OCI-LY7 (cell line): ENCODE data around the gene GLE1. TPM values are rescaled to one million over a fixed set of nuclear protein-coding genes. Genes with fewer than 3 reads are reported as not detected.

ENCODE experiments used
- BruUV-seq: library from RNA; stranded (reverse); fragments of 400-500 nt; replicated peaks from 2 replicates; lab custom pipeline; 2021; lab: Mats Ljungman, UMichigan
- CTCF ChIA-PET: fragments of 300-600 bp; sonication (Branson Sonifier 250); formaldehyde crosslinking; loops from one replicate; lab custom pipeline; 2022; ENCODE audit warnings: antibody characterized with exemption; ENCODE audit not compliant: unreplicated experiment; lab: Charles Lee
- POLR2A ChIA-PET: fragments of 300-600 bp; sonication (Branson Sonifier 250); formaldehyde crosslinking; loops from one replicate; lab custom pipeline; 2022; ENCODE audit warnings: antibody characterized with exemption; lab: Charles Lee
- DNase-seq: peaks from one replicate; pipeline ENCODE4 v3.0.0-alpha.2; 2015; ENCODE audit warnings: low spot score
- H2AFZ ChIP-seq: fragments of 200-600 bp; sonication (generic), shearing (Covaris generic); 2 replicates; pipeline ENCODE4 v1.6.1; 2014; ENCODE audit warnings: mild to moderate bottlenecking, antibody characterized with exemption, low read length, moderate library complexity
- H3K27ac ChIP-seq: fragments of 200-600 bp; sonication (generic); 2 replicates; pipeline ENCODE4 v1.5.1; 2014; ENCODE audit warnings: mixed run types, low read depth, mild to moderate bottlenecking, moderate library complexity, low read length, inconsistent platforms; ENCODE audit not compliant: poor library complexity, severe bottlenecking
- H3K36me3 ChIP-seq: fragments of 200-600 bp; sonication (generic); 2 replicates; pipeline ENCODE4 v1.6.1; 2014; ENCODE audit warnings: mild to moderate bottlenecking, antibody characterized with exemption, low read length, moderate library complexity, mixed read lengths; ENCODE audit not compliant: insufficient read depth
- H3K4me1 ChIP-seq: fragments of 200-600 bp; sonication (generic); 2 replicates; pipeline ENCODE4 v1.5.1; 2014; ENCODE audit warnings: mild to moderate bottlenecking, low read length; ENCODE audit not compliant: insufficient read depth, poor library complexity, severe bottlenecking
- H3K4me2 ChIP-seq: fragments of 200-600 bp; sonication (generic); 2 replicates; pipeline ENCODE4 v1.6.1; 2014; ENCODE audit warnings: mild to moderate bottlenecking, low read length
- H3K4me3 ChIP-seq: fragments of 200-600 bp; sonication (generic); 2 replicates; pipeline ENCODE4 v1.5.1; 2014; ENCODE audit warnings: mild to moderate bottlenecking, low read depth, low read length; ENCODE audit not compliant: poor library complexity, severe bottlenecking
- H3K79me2 ChIP-seq: fragments of 200-600 bp; sonication (generic); 2 replicates; pipeline ENCODE4 v1.6.1; 2016; ENCODE audit warnings: low read depth, mild to moderate bottlenecking, low read length, moderate library complexity, mixed read lengths; ENCODE audit not compliant: insufficient read depth
- H3K9me2 ChIP-seq: fragments of 200-600 bp; sonication (generic); 2 replicates; pipeline ENCODE4 v1.6.1; 2016; ENCODE audit warnings: mild to moderate bottlenecking, low read length, mixed read lengths; ENCODE audit not compliant: insufficient read depth
- H3K9me3 ChIP-seq: fragments of 200-600 bp; sonication (generic); 2 replicates; pipeline ENCODE4 v1.6.1; 2014; ENCODE audit warnings: mild to moderate bottlenecking, mixed run types, low read length, mixed read lengths
- H4K20me1 ChIP-seq: fragments of 200-600 bp; sonication (generic); 2 replicates; pipeline ENCODE4 v1.6.1; 2014; ENCODE audit warnings: mild to moderate bottlenecking, antibody characterized with exemption, low read length, moderate library complexity, mixed read lengths; ENCODE audit not compliant: insufficient read depth
- EZH2phosphoT487 ChIP-seq: fragments of 200-600 bp; sonication (generic); IDR thresholded peaks from 2 replicates; pipeline ENCODE4 v1.6.1; 2018; ENCODE audit warnings: low read depth, borderline replicate concordance, mild to moderate bottlenecking, mixed run types, antibody characterized with exemption, low read length, moderate library complexity, mixed read lengths
- intact Hi-C: fragments of 100-400 bp; cut with micrococcal nuclease; formaldehyde crosslinking; loops from one replicate; pipeline ENCODE4 v1.10.0; 2022; ENCODE audit not compliant: unreplicated experiment
- total RNA-seq, 2 experiments: library from RNA; depleted of rRNA in 1 of 2; stranded (reverse); fragments of >200 nt in 1 of 2; shearing (Covaris generic) in 1 of 2; gene quantifications; 2 replicates each; pipeline ENCODE4 v1.2.3, GENCODE V29; 2014 to 2022
- TF ChIP-seq, protein P1 (sequence below): fragments of 200-600 bp; sonication (generic); conservative IDR thresholded peaks from 2 replicates; pipeline ENCODE4 v1.5.1; 2014; ENCODE audit warnings: mild to moderate bottlenecking, antibody characterized with exemption, low read length, moderate library complexity, mixed read lengths

The GLE1 gene
- total RNA-seq, 2 experiments from 2014 or later, result 30.8 to 45.2 TPM

DNA sequence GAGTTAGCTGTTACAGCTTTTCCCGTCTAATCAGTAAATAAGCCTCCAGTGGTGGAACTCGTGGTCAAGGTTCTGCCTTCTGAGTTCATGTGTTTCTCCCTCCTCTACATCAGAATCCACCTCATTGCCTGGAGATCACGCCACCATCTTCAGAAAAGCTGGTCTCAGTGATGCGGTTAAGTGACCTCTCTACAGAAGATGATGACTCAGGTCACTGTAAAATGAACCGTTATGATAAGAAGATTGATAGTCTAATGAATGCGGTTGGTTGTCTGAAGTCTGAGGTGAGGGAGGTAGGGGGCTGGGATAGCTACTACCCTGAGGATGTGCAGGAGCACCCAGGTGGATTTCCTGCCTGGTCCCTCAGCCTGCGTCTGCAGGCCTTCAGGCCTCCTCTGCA is 35.4 kb upstream of the GLE1 start:
- Histone ChIP-seq H3K27ac (no peak overlapping the region), H3K4me3 (no peak overlapping the region), H3K9me2 (no peaks in the 10 kb centered on the region), H3K79me2 (no peaks in the 10 kb centered on the region), H3K9me3 (no peaks in the 10 kb centered on the region), H3K4me1 (no peaks in the 10 kb centered on the region), H3K4me2 (no peak overlapping the region), H3K36me3 (peaks cover 54% of the 10 kb centered on the region), H4K20me1 (no peaks in the 10 kb centered on the region), H2AFZ (no peak overlapping the region)
- intact Hi-C loops, result no loop called here
- TF ChIP-seq, protein P1, sequence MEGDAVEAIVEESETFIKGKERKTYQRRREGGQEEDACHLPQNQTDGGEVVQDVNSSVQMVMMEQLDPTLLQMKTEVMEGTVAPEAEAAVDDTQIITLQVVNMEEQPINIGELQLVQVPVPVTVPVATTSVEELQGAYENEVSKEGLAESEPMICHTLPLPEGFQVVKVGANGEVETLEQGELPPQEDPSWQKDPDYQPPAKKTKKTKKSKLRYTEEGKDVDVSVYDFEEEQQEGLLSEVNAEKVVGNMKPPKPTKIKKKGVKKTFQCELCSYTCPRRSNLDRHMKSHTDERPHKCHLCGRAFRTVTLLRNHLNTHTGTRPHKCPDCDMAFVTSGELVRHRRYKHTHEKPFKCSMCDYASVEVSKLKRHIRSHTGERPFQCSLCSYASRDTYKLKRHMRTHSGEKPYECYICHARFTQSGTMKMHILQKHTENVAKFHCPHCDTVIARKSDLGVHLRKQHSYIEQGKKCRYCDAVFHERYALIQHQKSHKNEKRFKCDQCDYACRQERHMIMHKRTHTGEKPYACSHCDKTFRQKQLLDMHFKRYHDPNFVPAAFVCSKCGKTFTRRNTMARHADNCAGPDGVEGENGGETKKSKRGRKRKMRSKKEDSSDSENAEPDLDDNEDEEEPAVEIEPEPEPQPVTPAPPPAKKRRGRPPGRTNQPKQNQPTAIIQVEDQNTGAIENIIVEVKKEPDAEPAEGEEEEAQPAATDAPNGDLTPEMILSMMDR, result no peak
- TF ChIP-seq EZH2phosphoT487, result no peak
- CTCF ChIA-PET, result no interaction called here
- no peak for DNase-seq
- BruUV-seq, result TSS peak; percentile 53
- POLR2A ChIA-PET, result no interaction called here

DNA sequence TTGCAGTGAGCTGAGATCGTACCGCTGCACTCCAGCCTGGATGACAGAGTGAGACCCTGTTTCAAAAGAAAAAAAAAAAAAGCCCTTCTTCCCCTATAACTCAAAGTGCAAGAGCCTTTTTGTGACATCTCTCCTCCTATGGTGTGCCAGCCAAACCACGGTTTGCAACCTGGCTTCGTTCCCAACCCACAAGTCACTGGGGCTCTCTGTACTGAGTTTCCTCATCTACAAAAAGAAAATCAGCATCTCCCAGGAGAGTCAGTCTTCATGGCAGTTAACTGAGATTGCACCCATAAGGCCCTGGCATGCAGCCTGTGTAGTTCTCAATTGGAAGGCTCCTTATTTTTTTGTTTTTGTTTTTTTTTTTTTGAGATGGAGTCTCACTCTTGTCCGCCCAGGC is 34.0 kb upstream of the GLE1 start:
- Histone ChIP-seq H3K4me2 (no peak overlapping the region), H3K36me3 (peaks cover 54% of the 10 kb centered on the region), H2AFZ (no peak overlapping the region), H3K4me3 (no peak overlapping the region), H3K27ac (no peak overlapping the region), H4K20me1 (no peaks in the 10 kb centered on the region), H3K4me1 (no peaks in the 10 kb centered on the region), H3K79me2 (no peaks in the 10 kb centered on the region), H3K9me3 (no peaks in the 10 kb centered on the region), H3K9me2 (no peaks in the 10 kb centered on the region)
- BruUV-seq, result no TSS peak
- intact Hi-C loops, result no loop called here
- ChIA-PET POLR2A (no interaction called here), CTCF (no interaction called here)
- no peak for TF ChIP-seq EZH2phosphoT487
- TF ChIP-seq, protein P1, result no peak
- DNase-seq, result no peak

DNA sequence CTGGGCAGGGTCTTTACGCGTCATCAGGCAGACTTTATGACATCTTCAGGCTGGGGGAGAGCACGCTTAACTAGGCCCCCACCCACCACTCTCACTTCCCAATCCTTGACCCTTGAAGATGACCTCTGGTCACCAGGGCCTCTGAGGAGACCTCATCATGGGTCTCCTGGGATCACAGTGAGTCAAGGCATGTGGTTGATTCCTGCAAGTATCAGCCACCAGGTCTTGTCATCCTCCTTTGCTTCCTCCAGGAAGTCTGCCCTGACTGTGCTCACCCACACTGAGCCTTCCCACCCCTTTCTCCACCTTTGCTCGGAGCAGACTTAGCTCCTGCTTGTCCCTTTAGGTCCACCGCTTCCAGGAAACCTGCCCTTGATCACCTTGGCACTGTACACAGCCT is 31.4 kb upstream of the GLE1 start:
- peaks cover 57% of the 10 kb centered on the region for H3K36me3 ChIP-seq
- POLR2A ChIA-PET, result no interaction called here
- no TSS peak for BruUV-seq
- H3K79me2 ChIP-seq, result no peaks in the 10 kb centered on the region
- no peak for DNase-seq
- TF ChIP-seq, protein P1, result no peak
- no peak for TF ChIP-seq EZH2phosphoT487
- H2AFZ ChIP-seq, result no peak overlapping the region
- H3K27ac ChIP-seq, result no peak overlapping the region
- H4K20me1 ChIP-seq, result no peaks in the 10 kb centered on the region
- CTCF ChIA-PET, result no interaction called here
- H3K4me2 ChIP-seq, result no peak overlapping the region
- H3K9me2 ChIP-seq, result no peaks in the 10 kb centered on the region
- no peaks in the 10 kb centered on the region for H3K4me1 ChIP-seq
- H3K9me3 ChIP-seq, result no peaks in the 10 kb centered on the region
- intact Hi-C loops, result no loop called here
- H3K4me3 ChIP-seq, result no peak overlapping the region
